ENCODE results near the gene NANP. TPM values are rescaled to one million over a fixed set of nuclear protein-coding genes. Genes with fewer than 3 reads are reported as not detected.

NANP gene
- total and polyA plus RNA-seq, 10 of the 15 experiments (the other 5 are each of a cell fraction or from before 2014, with no cell fraction given), result 4.2 to 6.7 (median 4.9) TPM

- POLR2A ChIA-PET, result no interaction called here
- Histone ChIP-seq H3K27me3 (replicated peaks in 1 of 2; ENCODE audit: control insufficient read depth in 2 of 2, insufficient read depth in 2 of 2, low read length in 1 of 2) (no peaks in the 10 kb centered on the region), H3K4me3 (no peak overlapping the region), H4K20me1 (ENCODE audit: control insufficient read depth, insufficient read depth) (no peaks in the 10 kb centered on the region), H2AFZ (ENCODE audit: control insufficient read depth, low read depth, low read length) (no peak overlapping the region), H3K9me3 (replicated peaks; ENCODE audit: control insufficient read depth, insufficient read depth, low read length) (no peaks in the 10 kb centered on the region), H3K4me2 (ENCODE audit: control insufficient read depth, insufficient read depth) (no peak overlapping the region), H3K36me3 (ENCODE audit: control insufficient read depth in 2 of 2, insufficient read depth in 2 of 2, low read length in 1 of 2) (no peaks in the 10 kb centered on the region), H3K79me2 (ENCODE audit: control insufficient read depth, insufficient read depth, low read length) (no peaks in the 10 kb centered on the region), H3K9ac (ENCODE audit: control insufficient read depth, insufficient read depth, low read length) (no peak overlapping the region), H3K4me1 (ENCODE audit: control insufficient read depth, insufficient read depth, low read length) (no peaks in the 10 kb centered on the region), H3K27ac (ENCODE audit: control insufficient read depth, insufficient read depth) (no peak overlapping the region)
- in situ Hi-C loops (cut with MboI) (no loop called here), intact Hi-C loops (cut with micrococcal nuclease; ENCODE audit: unreplicated experiment) (no loop called here)
- CTCF ChIA-PET, result no interaction called here
- SMC1A ChIA-PET (ENCODE audit: uncharacterized antibody, unreplicated experiment), result no interaction called here
- TF ChIP-seq SUZ12 (IDR thresholded peaks at IDR 0.05; ENCODE audit: unreplicated experiment), result no peak
- no peak for TF ChIP-seq LARP7 (IDR thresholded peaks at IDR 0.05)
- TF ChIP-seq E2F4 (IDR thresholded peaks at IDR 0.05; ENCODE audit: low read depth, low read length), result no peak
- TF ChIP-seq MYB (IDR thresholded peaks at IDR 0.05; ENCODE audit: borderline replicate concordance, low read depth, low read length), result no peak
- no peak for TF ChIP-seq HDAC2 (IDR thresholded peaks at IDR 0.05)
- TF ChIP-seq ASH2L (IDR thresholded peaks at IDR 0.05; ENCODE audit: borderline replicate concordance, low read depth), result no peak
- no peak for TF ChIP-seq RELA (IDR thresholded peaks at IDR 0.05; ENCODE audit: borderline replicate concordance, partially characterized antibody)
- TF ChIP-seq ZBED1 (IDR thresholded peaks at IDR 0.05; ENCODE audit: borderline replicate concordance), result no peak
- no peak for ATAC-seq
- RAD21 ChIA-PET (ENCODE audit: unreplicated experiment), result no interaction called here
- FAIRE-seq, result no peak
- 100% methylated on average over 3 of the region's 3 CpGs for WGBS (ENCODE audit: insufficient coverage, insufficient replicate concordance, low lambda C conversion rate, missing lambda C conversion rate)
- DNase-seq (ENCODE audit: low read depth, low spot score), result no peak
- BruUV-seq (replicated peaks), result no TSS peak
These were observed 21.0 kb upstream of the NANP start for GRCh38 chr20:25644814-25645213.

GRCh38 chr20:25643716-25644115 is 19.9 kb upstream of the NANP start:
- Histone ChIP-seq H3K27me3 (replicated peaks in 1 of 2; ENCODE audit: control insufficient read depth in 2 of 2, insufficient read depth in 2 of 2, low read length in 1 of 2) (no peaks in the 10 kb centered on the region), H3K9me3 (replicated peaks; ENCODE audit: control insufficient read depth, insufficient read depth, low read length) (no peaks in the 10 kb centered on the region), H3K4me1 (ENCODE audit: control insufficient read depth, insufficient read depth, low read length) (no peaks in the 10 kb centered on the region), H3K4me3 (no peak overlapping the region), H4K20me1 (ENCODE audit: control insufficient read depth, insufficient read depth) (no peaks in the 10 kb centered on the region), H3K27ac (ENCODE audit: control insufficient read depth, insufficient read depth) (no peak overlapping the region), H3K9ac (ENCODE audit: control insufficient read depth, insufficient read depth, low read length) (no peak overlapping the region), H3K4me2 (ENCODE audit: control insufficient read depth, insufficient read depth) (no peak overlapping the region), H2AFZ (ENCODE audit: control insufficient read depth, low read depth, low read length) (no peak overlapping the region), H3K36me3 (ENCODE audit: control insufficient read depth in 2 of 2, insufficient read depth in 2 of 2, low read length in 1 of 2) (no peaks in the 10 kb centered on the region), H3K79me2 (ENCODE audit: control insufficient read depth, insufficient read depth, low read length) (no peaks in the 10 kb centered on the region)
- FAIRE-seq (no peak), ATAC-seq (no peak), DNase-seq (ENCODE audit: low read depth, low spot score) (no peak)
- in situ Hi-C loops (cut with MboI) (no loop called here), intact Hi-C loops (cut with micrococcal nuclease; ENCODE audit: unreplicated experiment) (no loop called here)
- SMC1A ChIA-PET (ENCODE audit: uncharacterized antibody, unreplicated experiment), result no interaction called here
- BruUV-seq (replicated peaks), result no TSS peak
- CTCF ChIA-PET, result no interaction called here
- RAD21 ChIA-PET (ENCODE audit: unreplicated experiment), result no interaction called here
- POLR2A ChIA-PET, result no interaction called here
- no peak for TF ChIP-seq RELA (IDR thresholded peaks at IDR 0.05; ENCODE audit: borderline replicate concordance, partially characterized antibody)
- TF ChIP-seq NR2C2 (IDR thresholded peaks at IDR 0.05; ENCODE audit: borderline replicate concordance, control insufficient read depth, insufficient read length, low read depth), result no peak
- no peak for TF ChIP-seq EGR1 (IDR thresholded peaks at IDR 0.05; ENCODE audit: borderline replicate concordance in 1 of 2, low read depth in 2 of 2, low read length in 2 of 2)
- TF ChIP-seq ZNF274 (IDR thresholded peaks at IDR 0.05; ENCODE audit: insufficient read depth, insufficient read length), result no peak
- no peak for TF ChIP-seq CEBPB (IDR thresholded peaks at IDR 0.05; ENCODE audit: borderline replicate concordance in 1 of 2, low read depth in 2 of 2, low read length in 2 of 2)
- no peak for TF ChIP-seq POU2F2 (IDR thresholded peaks at IDR 0.05; ENCODE audit: borderline replicate concordance, low read depth, low read length)
- no peak for TF ChIP-seq CEBPZ (IDR thresholded peaks at IDR 0.05; ENCODE audit: low read depth, low read length)

Data from GM12878 (cell line).